Stimulated activated CD8-positive, alpha-beta memory T cell treated with anti-CD3 and anti-CD28 coated beads, Interleukin-2, amount 100 ng/mL, for 48 hours (primary cell): ENCODE measurements around the gene LAP3.
"Not testable (repeated sequence)": the region's sequence is repeated elsewhere in the genome, so short reads cannot be mapped to it uniquely, and the experiment has no call there.

Experiments
- DNase-seq, 2 donors: peaks; one replicate each; pipeline ENCODE4 v3.0.0-alpha.2; 2020; ENCODE audit warnings: low read depth in 2 of 2

Gene LAP3

DNA sequence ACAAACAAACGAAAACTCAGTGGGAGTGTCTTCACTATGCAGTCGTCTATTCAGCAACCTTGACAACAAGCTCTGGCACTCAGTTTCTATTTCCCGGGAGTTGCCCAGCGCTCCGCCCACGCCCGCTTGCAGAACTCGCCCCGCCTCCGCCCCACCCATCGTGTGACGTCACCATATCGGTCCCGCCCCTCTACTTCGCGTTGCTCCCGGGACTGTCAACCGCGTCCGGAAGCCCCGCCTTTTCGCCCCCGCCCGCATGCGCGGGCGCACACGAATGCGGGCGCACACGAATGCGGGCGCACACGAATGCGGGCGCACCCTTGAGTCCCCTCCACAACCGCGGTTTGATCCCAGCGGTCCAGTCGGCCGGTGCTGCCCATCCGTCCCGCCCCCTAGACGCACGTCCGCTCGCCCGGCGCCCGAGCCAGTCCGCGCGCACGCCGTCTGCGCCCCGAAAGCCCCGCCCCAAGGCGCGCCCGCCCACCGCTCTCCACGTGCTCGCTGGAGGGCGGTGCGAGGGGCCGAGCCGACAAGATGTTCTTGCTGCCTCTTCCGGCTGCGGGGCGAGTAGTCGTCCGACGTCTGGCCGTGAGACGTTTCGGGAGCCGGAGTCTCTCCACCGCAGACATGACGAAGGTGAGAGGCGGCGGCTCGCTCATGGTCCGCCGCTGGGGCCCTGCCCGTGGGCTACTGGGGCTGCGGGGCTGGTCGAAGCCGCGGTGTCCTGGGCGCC is at the start of gene LAP3:
Gene LAP3, plus strand, starts transcription at position 267 of the 733 bp plus-strand sequence. Its CDS starts 268 bp downstream, at position 535.
- DNase-seq: peak; percentile 96 to 99

DNA sequence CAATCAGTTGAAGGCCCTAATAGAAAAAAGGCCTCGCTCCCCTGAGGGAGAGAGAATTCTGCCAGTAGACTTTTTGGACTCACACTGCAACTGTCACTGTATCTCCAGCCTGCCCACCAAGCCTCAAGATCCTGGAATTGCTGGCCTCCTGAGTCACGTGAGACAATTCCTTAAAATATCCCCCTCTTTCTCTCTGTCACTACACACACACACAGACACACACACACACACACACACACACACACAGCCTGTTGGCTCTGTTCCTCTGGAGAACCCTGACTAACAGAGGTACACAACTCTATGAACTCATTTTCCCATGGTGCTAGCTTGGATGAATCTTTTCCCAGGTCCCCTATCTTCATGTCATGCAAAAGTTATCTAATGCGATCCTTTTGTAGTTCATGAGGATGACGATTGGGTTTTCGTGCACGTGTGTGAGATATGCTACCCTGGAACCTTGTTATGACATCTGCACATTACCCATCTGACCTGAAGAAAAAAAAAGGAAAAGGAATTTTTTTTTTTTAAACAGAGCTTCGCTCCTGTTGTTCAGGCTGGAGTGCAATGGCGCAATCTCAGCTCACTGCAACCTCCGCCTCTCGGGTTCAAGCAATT is 48.3 kb upstream of the LAP3 start:
- no peak for DNase-seq

DNA sequence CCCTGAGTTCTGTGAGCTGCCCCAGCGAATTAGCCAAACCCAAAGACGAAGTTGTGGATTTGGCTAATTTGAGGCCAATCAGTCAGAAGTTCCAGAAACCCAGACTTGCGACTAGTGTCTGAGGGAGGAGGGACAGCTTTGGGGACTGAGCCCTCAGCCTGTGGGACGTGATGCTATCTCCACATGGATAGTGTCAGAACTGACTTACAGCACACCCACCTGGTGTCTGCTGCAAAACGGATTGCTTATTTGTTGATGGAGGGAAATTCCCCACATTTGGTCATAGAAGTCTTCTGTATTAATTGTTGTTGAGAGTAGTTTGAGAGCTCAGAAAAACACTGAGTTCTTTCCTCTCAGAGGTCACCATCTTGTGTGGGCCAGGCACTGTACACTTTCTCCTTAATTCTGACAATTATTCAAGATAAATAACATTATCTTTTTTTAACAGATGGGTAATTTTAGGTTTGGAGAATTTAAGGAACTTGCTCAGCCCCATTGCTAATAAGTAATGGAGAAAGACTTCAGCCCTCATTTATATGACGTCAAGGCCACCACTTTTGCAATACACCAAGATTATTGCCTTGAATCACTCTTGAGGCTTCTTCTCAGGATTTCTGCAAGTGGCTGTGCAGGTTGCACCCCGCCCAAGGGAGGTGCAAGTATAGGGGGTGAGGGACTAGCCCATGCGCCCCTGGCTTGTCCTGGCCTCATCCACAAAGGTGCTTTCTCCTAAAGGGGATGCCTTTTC is 45.3 kb upstream of the LAP3 start:
- no peak for DNase-seq

DNA sequence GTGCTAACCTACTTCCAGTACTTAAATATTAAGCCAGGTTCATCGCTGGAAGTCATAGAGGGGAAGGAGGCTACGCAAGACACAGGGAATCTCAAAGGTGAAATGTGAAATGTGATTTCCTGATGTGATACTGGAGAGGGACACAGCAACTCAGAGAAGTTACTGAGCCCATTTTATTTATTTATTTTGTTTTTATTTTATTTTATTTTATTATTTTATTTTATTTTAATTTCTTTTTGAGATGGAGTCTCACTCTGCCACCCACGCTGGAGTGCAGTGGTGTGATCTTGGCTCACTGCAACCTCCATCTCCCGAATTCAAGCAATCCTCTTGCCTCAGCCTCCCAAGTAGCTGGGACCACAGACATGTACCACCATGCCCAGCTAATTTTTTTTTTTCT is 42.3 kb upstream of the LAP3 start:
- no peak for DNase-seq

DNA sequence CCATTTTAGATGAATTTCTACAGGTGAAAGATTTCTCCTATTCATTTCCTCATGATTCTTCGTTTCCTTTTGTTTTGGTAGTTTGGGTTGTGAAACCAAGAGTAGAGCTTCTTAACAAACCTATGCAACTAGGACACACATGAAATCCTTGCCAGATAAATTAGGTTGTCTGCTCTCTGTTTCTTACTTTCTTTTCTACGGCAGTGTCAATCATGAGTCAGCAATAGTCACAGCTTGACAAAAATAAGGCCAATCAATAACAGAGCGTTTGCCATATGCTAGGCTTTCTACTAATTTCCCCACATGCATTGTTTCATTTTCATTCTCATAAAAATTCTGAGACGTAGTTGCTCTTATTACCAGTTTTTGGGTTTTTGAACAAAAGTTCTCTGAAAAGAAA is 41.8 kb upstream of the LAP3 start:
- no peak for DNase-seq

DNA sequence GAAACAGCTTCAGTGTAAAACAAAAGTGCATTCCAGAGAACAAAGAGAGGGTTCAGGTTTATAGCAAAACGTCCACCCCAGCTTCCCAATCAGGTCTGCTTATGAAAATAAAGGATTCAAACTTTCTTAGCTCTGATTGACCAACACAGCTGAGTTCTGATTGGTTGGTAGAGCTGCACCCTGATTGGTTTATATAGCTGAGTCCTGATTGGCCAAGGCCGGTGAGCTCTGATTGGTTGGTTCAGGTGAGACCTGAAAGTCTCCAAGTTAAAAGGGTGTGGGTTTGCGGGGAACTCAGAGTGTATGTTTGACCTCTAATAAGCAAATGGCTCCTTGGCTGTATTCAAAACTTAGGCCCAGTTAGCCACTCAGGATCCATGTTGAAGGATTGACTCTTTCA is 41.1 kb upstream of the LAP3 start:
- no peak for DNase-seq

DNA sequence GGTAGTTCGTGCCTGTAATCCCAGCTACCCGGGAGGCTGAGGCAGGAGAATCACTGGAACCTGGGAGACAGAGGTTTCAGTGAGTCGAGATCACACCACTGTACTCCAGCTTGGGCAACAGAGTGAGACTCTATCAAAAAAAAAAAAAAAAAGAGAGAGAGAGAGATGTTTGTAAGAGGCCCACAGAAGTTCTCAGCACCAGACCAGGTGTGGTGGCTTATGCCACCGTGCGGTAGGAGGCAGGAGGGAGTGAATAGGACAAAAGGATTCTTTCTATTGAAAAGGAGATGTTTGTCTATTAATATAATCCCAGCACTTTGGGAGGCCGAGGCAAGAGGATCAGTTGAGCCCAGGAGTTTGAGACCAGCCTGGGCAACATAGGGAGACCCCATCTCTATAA is 39.9 kb upstream of the LAP3 start:
- DNase-seq: not testable (repeated sequence)

DNA sequence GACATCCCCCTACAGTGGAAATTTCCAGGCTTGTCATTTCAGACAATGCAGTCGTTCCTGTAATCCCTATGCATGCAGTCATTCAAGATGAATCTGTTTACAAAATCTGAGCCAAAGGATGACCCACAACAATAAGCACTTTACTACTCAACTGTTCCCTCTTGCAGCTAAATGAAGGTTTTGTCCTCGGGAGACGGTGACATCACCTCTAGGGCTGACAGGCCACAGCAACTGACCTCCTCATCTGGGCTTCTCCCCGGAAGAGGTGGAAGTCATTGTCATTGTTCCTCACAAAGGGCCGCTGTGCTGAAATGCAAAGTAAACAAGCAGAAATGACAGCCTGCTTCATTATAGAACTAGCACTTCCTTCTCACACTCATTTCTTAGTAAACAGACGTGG is 32.8 kb upstream of the LAP3 start:
- no peak for DNase-seq

DNA sequence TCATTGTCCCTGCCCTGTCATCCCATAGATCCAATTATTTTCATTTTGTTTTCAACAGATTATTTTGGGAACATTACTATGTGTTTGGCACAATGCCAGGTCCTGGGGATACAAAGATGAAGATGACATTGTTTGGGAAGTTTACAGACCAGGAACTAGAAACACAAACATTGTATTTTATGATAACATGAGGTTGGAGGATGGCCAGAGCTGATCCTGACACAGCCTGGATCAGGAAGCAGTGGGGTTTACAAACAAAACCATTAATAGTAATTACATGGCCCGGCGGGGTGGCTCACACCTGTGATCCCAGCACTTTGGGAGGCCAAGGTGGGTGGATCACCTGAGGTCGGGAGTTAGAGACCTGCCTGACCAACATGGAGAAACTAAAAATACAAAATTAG is 32.2 kb upstream of the LAP3 start:
- DNase-seq: no peak

DNA sequence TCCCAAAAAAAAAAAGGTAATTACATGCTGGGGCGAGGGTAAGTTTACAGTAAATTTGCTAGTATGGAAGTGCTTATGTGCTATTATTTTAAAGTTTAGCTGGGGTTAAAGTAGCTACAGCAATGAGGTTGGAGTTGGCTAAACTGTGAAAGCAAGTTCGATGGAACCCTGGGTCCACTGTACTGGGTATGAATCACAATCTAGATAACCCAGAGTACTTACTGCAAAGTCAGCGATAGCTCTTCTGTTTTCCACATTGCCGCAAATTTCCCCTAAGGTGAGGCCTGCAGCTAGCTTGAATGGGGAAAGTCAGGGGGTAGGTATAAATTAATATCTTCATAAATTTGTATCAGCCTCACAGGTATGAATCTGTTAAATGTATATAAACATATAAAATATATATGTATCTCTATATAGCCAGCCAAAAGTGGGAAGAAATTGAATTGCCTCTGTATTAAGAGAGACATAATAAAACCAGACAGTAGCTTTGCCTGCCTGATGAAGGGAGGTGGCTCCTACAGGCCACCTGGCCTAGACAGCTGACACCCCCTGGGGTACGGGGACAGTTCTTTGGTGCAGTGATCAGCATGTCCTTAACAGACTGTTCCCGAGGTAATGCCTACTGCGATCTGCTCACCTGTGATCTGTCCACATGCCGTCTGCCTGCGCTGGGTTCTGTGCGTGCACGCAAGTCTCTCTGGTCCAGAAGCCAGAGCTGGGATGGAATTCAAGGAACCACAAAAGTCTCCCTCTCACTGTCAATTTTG is 31.4 kb upstream of the LAP3 start:
- no peak for DNase-seq

DNA sequence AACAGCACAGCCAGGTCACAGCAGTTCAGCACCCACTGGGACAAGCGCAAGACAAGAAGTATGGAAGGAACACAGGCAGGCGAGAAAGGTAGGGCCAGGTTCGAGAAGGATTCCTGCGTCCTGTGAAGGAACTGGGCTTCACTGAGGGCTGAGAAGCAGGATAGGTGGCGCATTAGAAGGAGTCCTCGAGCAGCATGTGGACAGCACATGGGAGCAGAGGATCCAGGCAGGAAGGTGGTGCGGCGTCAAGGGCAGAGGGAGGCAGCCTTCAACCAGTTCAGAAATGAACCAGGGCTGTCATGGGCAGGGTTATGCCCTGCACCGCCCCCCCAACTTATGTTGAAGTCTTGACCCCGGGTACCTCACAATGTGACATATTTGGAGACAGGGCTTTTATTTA is 30.8 kb upstream of the LAP3 start:
- no peak for DNase-seq

DNA sequence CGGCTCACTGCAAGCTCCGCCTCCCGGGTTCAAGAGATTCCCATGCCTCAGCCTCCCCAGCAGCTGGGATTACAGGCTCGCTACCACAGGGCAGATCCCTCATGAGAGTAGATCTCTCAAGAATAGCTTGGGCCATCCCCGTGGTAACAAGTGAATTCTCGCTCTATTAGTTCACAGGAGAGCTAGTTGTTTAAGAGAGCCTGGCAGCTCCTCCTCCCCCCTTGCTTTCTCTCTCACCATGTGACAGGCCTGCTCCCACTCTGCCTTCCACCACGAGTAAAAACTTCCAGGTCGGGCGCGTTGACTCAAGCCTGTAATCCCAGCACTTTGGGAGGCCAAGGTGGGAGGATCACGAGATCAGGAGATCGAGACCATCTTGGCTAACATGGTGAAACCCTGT is 30.3 kb upstream of the LAP3 start:
- DNase-seq: no peak

DNA sequence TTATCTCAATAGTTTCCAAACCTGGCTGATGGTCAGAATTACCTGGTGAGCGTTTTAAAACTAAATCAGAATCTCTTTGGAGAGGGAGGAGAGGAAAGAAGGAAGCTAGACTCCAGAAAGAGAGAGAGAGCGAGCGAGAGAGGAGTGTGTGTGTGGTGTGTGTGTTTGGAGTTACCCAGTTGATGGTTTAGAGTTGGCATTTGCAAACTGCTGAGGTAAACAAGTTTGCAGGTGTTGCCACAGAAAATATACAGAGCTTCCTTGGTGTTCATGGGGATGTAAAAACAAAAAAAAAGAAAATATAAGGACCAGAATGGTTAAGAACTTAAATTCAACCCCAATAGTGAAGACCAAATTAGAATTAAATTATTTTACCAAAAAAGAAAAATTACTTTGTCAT is 26.4 kb upstream of the LAP3 start:
- DNase-seq: no peak

DNA sequence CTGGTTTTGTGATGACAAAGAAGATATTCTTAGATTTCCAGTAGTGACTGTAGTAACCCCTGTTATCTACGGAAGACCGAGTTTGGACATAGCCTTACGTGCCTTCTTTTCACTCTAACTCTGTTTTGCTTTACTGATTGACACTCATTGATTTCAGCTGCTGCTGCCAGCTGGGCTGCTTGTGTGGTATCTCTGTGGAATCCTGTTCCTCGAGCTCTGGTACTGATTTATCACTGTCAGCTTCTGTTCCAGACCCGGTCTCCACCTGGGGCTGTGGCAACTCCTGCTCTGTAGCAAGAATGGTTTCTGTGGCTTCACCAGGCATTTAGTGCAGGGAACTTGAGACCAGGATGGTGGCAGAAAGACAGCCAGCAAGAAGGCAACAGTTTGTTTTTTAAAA is 24.6 kb upstream of the LAP3 start:
- DNase-seq: no peak

DNA sequence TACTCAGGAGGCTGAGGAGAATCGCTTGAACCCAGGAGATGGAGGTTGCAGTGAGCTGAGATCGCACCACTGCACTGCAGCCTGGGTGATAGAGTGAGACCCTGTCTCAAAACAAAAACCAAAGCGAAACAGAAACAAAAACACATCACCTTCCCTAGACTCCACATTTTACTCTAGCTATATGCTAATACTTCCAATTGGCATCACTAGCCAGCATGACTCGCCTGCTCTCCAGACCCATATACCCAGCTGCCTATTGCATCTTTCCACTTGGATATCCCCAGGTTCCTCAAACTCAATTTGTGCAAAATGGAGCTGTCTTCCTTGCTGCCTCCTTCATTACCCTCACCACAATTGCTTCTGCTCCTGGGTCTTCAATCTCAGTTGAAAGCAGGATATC is 22.4 kb upstream of the LAP3 start:
- DNase-seq: no peak

DNA sequence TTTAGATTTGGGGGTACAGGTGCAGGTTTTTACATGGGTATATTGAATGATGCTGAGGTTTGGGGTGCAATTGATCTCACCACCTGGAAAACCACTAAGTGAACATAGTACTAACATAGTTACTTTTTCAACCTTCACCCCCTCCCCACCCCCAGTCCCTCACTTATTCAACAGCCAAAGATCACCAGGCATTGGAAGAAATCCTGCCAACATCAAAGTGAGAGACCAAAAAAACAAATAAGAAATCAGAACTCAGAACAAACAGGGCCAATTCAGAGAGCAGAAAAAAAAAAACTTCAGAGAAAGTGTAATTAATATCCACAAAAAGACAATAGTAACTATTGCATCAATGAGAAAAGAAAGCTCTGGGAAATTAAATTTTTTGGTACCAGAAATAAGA is 20.5 kb upstream of the LAP3 start:
- no peak for DNase-seq

DNA sequence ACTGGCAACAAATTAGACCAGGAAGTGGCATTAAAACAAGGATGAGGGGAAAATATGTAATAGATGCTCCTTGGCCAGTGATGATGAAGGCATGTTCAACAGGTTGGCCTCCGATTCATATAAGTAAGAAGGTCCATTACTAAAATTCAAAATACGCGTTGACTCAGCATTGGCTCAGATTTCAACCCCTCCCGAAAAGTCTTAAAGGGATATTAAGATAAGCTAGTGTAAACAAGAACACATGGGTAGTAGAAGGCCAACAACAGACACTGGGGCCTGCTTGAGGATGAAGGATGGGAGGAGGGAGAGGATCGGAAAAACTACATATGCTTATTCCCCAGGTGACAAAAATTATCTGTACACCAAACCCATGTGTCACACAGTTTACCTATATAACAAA is 19.1 kb upstream of the LAP3 start:
- DNase-seq: no peak

DNA sequence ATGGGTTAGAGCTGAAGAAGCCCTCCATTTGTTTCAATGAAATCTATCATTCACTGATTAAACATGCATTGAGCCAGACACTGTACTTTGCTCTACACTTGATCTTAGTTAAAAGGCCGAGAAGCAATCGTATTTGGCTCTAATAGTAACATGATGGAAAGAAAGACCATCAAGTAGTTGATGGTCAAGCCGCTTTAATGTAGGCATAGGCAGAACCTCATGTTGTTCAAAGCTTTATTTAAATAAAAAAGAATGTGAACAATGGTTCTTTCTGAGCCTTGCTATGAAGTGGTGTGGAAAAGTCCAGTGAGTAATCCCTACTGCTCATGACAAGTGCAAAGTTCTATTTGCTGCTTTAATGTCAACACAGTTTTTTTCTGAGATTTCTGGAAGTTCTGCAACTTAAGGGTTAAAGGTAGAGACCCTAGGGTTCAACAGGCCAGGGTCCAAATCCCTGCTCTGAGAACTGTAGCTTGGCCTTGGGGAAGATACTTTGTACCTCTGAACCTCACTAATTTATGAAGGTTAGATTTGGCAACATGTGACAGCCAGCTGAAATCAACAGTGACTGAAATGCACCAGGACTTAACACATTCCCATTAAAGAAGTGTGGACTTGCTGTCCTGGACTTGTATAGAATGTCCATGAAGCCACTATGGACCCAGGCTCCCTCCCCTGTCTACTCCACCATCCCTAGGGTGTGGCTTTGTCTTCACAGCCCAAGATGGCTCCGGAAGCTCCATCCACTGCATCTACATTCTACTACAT is 17.9 kb upstream of the LAP3 start:
- DNase-seq: no peak

DNA sequence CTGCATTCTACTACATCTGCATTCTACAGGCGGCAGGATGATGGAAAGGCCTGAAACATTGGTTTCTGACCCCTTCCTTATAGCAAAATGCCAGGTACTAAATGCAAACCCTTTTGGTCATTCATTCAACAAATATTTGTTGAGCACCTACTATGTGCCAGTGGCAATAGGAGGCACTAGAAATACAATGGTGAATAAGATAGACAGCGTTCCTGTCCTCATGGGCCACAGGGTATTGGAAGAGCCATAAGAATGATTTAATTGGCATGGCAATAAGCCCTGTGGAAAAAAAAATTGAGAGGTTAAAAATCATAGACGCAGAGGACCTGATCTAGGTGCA is 17.3 kb upstream of the LAP3 start:
- no peak for DNase-seq

DNA sequence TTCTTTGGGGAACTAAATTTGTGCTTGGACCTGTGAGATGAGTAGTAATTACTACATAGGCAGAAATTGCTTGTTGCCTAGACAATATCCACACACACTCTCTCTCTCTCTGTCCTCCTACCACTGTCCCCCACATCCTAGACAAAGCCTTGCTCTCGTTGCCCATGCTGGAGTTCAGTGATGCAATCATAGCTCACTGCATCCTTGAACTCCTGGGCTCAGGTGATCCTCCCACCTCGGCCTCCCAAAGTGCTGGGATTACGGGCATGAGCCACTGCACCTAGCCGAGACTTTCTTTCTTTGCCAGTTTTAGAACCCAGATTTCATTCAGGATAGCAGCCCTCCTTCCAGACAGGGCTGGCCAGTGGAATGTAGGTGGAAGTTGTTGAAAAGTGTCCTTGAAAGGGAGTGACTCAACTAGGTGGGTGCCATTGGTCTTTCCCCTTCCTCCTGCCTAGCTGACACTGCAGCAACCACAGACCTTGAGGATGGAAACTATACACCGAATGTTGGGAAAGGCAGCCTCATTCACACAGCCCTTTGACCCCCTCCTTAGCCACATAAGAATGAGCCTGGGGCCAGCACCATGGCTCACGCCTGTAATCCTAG is 16.8 kb upstream of the LAP3 start:
- DNase-seq: no peak

DNA sequence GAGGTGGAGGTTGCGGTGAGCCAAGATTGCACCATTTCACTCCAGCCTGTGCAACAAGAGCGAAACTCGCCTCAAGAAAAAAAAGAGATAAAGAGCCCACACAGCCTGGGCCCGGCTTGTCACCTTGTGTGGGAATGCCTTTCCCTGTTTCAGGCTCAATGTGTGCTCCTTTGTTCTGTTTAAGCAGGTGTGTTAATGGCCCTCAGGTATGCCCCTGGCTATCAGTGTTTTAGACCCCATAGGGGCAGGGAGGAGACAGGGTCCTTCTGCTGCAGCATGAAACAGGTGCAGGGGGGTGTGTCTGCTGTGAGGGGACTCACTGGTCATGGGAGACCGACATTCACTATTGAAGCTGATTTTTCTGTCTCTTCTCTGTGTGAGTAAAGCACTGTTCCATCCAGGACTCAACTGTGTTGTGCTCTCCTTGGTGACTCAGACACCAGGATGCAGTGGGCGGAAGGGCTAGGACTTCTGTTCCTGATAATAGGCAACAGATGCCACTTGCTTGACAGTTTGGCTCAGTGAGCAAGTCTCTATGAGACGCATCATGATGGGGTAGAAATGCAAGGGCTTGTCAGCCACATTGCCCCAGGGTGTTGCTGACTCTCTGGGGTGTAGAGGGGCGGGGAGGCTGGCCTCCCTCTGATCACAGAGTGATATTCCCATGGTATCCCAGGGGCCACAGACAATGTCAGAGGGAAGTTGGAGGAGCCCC is 15.6 kb upstream of the LAP3 start:
- no peak for DNase-seq
